ENCODE measurements around the gene CYP26B1.

- TF ChIP-seq ATF4 (CRISPR knock-in tag; IDR thresholded peaks at IDR 0.05), result no peak
- TF ChIP-seq CTCF (IDR thresholded peaks at IDR 0.05 in 2 of 3, conservative IDR thresholded peaks at IDR 0.05 in 1 of 3; ENCODE audit: insufficient read depth in 2 of 3, low read depth in 1 of 3, low read length in 3 of 3), result no peak
- TF ChIP-seq, protein P1, sequence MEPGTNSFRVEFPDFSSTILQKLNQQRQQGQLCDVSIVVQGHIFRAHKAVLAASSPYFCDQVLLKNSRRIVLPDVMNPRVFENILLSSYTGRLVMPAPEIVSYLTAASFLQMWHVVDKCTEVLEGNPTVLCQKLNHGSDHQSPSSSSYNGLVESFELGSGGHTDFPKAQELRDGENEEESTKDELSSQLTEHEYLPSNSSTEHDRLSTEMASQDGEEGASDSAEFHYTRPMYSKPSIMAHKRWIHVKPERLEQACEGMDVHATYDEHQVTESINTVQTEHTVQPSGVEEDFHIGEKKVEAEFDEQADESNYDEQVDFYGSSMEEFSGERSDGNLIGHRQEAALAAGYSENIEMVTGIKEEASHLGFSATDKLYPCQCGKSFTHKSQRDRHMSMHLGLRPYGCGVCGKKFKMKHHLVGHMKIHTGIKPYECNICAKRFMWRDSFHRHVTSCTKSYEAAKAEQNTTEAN (CRISPR knock-in tag; IDR thresholded peaks at IDR 0.05), result no peak
- no peak for TF ChIP-seq POLR2A (conservative IDR thresholded peaks at IDR 0.05)
- no peak for TF ChIP-seq TAF1 (IDR thresholded peaks at IDR 0.05; ENCODE audit: control insufficient read depth, extremely low read depth, insufficient read depth, low read length, severe bottlenecking)
- TF ChIP-seq ZNF184 (CRISPR knock-in tag; IDR thresholded peaks at IDR 0.05), result no peak
- no peak for TF ChIP-seq PREB (CRISPR knock-in tag; IDR thresholded peaks at IDR 0.05)
- no peak for TF ChIP-seq SIX5 (IDR thresholded peaks at IDR 0.05; ENCODE audit: borderline replicate concordance in 1 of 2, insufficient read depth in 1 of 2, low read depth in 1 of 2, low read length in 2 of 2)
- no peak for TF ChIP-seq YY1 (IDR thresholded peaks at IDR 0.05; ENCODE audit: borderline replicate concordance in 1 of 3, control insufficient read depth in 1 of 3, extremely low read depth in 1 of 3, insufficient read depth in 3 of 3, insufficient read length in 1 of 3, insufficient replicate concordance in 2 of 3, low read depth in 1 of 3, low read length in 2 of 3)
- TF ChIP-seq POLR2AphosphoS5 (IDR thresholded peaks at IDR 0.05; ENCODE audit: control insufficient read depth, insufficient read depth, low read depth, low read length), result no peak
Measured at GRCh38 chr2:72124376-72124775, 23.3 kb downstream of the CYP26B1 start.
